ENCODE measurements around the gene HNRNPUL1.

Gene HNRNPUL1

GRCh38 chr19:41355035-41355434 lies 90.9 kb downstream of the HNRNPUL1 start:
- DNase-seq, result no peak

- DNase-seq, result no peak
Observed at GRCh38 chr19:41355802-41356201, 91.6 kb downstream of the HNRNPUL1 start.

DNA sequence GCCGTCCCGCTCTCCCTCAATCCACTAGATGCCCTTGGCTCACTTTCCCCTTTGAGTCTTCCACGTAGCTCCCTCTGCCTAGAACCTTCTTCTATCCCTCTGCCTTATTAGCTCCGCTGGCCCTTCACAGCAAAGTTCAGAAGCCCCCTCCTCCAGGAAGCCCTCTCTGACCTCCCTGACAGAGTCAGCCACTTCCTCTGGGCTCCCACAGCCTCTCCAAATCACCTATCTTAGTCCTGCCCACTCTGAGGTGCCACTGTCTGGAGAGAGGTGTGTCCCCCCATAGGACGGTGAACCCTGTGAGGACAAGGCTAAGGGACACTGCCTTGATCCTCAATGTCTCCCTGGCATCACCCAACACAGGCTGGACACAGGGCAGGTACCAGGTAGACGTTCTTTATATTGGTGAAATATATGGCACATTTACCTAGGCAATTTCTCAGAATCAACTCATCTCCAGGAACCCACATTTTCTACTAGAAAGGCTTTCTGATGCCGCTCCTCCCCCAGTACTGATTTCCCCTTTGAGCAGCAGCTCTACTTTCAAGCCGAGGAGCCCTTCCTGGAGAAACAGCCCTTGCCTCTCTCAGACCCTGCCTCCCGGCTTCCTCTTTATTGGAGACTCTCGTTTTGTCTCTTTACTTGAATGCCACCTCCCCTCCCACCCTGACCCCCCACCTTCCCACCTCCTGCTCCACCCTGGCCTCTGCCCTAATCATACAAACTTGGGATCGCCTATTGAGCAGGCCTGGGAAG lies 93.0 kb downstream of the HNRNPUL1 start:
- peak in 1 of 5 donors; percentile 50 for DNase-seq

All from T-helper 1 cell (primary cell).